GM19438 (cell line): ENCODE results near the gene RGP1.

Source experiments
- ATAC-seq: cut with Tn5 transposase; IDR thresholded peaks from one replicate; pipeline ENCODE4 v1.9.1; 2021; ENCODE audit warnings: low read depth; ENCODE audit not compliant: unreplicated experiment

Gene RGP1

DNA sequence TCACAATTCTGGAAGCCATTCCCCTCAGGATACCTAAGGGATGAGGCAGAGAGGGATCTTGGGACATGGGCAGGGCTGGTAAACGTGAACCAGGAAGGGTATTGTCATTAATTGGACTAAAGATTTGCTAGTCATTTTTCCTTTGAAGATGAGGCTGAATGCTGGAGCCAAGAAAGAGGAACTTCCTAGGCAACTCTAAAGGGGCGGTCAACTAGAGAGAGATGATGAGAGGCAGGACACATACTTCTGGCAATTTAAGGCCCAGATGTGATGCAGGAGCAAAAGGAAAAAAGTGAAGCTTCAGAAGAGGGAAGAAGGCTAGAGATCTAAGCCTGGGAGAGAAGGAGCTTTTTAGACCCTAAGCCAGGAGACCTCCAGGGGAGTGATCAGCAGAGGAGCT is 5.6 kb upstream of the RGP1 start:
- ATAC-seq: no peak

DNA sequence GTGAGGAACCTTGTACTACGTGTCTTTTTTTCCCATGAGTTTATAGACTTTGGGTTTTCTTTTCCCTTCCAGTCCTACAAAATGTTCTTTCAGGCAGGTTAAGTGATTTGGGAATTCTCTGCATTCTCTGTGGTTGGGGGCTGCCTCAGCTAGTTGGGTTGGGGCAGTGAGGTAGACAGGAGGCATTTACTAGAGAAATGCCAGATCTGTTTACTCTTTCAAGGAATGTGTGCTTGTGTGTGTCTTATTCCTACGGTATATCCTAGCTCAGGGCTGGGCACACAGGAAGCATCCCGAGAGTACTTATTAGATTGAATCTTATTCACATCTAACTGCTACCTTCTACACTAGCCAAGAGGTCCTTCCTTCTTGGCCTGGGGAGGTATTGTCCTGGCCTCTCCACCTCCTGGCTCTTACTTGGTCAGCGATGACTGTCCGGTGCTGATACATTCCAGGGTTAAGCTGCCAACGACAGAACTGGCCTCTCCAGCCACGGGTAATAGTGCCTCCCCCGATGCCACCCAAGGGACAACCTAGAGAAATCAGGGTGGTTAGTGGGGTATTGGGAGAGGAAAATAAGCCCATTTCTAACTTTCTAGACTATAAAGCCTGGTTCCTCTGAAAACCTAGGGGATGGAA is 5.1 kb upstream of the RGP1 start:
- no peak for ATAC-seq

DNA sequence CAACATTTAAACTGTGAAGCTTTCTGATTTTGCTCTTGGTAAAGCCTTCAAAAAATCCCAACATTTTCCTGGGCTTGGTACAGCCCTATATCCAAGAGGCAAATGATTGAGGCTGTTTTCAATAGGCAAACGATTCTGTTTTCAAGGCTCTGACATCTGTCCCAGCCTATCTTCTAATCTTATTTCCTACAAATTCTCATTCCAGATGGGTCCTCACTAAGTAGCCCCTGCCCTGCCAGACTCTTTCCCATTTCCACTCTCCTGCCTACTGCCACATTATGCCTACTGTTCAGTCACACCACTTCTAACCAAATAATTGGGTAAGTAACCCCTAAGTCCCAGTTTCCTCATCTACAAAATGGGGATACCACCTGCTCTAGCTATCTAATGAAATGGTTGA is 3.5 kb upstream of the RGP1 start:
- no peak for ATAC-seq

DNA sequence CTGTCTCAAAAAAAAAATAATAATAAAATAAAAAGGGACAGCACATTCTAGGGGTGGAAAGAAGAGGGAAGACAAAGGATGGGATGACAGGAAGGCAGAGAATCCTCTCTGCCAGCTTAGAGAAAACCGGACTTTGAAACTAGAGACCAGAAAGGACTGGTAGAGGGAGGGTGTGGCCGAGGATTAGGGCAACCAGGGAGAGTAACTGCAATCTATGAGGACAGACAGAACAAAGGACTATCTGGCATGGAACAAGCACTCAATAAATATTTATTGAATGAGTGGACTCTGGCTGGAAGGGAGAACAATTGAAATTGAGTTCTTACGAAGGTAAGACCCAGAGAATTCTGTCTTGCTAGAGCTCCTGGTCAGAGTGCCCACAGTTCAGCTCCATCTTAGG is 2.5 kb upstream of the RGP1 start:
- ATAC-seq: no peak

- ATAC-seq: peak; percentile 2
These were observed 737 bp upstream of the RGP1 start for GRCh38 chr9:35748242-35748857.

- peak; percentile 42 for ATAC-seq
These were observed 598 bp downstream of the RGP1 start for GRCh38 chr9:35749515-35750255.

- ATAC-seq: no peak
These were observed 1.1 kb downstream of the RGP1 start for GRCh38 chr9:35750256-35750531.

- no peak for ATAC-seq
These were observed 4.4 kb downstream of the RGP1 start for GRCh38 chr9:35753466-35753865.

DNA sequence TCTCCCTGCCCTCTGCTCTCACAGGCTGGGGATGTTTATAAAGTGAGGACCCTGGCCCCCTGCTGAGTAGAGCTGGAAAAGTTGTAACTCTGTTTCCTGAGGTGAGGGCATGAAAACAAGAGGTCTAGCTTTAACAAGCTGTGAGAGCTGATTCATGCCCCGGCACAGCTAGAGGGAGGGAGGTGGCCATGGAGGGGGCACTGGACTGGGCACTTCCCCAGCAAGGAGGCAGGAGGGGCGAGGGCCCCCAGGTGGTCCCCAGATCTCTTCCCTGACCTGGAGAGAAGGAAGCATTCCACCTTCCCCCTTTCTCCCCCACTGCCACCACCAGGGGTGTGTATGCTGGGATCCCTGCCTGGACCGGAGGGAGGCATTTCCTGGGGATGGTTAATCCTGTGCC is 5.2 kb downstream of the RGP1 start, which contains the start of gene MSMP:
Gene MSMP (minus strand): TSS at position 13 of the 400 bp plus-strand sequence. CDS start 147 bp downstream, outside the sequence.
- ATAC-seq: no peak

DNA sequence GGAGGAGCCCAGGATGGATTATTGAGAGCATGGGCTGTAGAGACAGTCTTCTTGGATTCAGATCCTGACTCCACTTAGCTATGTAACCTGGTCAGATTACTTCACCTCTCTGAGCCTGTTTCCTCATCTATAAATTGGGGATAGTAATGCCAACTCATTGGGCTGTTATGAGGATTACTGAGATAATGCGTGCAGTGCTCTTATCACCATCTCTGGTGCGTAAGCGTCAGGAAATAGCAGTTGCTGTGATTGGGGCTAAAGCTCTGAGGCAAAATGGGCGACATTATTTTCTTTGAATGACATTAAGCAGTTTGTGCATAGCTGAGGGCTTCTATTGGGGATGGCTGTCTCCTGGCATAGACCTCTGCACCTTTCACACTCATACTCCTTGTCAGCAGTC is 6.0 kb downstream of the RGP1 start:
- no peak for ATAC-seq

- peak; percentile 64 for ATAC-seq
These were observed 7.5 kb downstream of the RGP1 start for GRCh38 chr9:35756275-35757225.

DNA sequence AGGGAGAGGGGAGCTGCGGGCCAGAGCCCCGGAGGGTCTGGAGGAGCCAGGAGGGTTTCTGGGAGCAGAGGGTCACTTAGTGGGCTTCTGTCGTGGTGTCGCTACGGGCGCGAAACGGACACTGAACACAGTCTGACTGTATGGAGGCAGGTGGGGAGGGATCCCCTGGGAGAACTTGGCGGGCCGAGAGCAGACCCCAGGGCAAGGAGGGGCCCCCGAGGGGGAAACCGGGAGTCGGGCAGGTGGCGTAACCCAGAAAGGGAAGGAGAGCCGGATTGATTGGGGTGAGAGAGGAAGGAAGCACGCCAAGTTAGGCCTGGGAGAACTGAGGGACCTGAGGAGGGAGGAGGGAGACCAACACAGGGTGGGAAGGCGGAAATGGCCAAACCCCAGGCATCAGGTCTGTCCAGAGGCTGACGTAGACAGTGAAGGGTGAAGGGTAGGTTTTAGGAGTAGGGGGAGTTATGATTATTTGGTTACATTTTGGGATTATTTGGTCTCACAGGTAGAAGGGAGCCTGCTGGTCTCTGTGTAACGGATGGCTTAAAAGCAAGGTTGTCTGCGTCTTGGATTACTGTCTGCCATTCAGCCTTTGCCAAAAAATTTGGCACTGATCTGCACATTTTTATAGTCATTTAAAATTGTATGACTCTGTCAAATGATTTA is 8.3 kb downstream of the RGP1 start:
- ATAC-seq: peak; percentile 42

GRCh38 chr9:35757892-35758275 is 8.8 kb downstream of the RGP1 start:
- no peak for ATAC-seq

DNA sequence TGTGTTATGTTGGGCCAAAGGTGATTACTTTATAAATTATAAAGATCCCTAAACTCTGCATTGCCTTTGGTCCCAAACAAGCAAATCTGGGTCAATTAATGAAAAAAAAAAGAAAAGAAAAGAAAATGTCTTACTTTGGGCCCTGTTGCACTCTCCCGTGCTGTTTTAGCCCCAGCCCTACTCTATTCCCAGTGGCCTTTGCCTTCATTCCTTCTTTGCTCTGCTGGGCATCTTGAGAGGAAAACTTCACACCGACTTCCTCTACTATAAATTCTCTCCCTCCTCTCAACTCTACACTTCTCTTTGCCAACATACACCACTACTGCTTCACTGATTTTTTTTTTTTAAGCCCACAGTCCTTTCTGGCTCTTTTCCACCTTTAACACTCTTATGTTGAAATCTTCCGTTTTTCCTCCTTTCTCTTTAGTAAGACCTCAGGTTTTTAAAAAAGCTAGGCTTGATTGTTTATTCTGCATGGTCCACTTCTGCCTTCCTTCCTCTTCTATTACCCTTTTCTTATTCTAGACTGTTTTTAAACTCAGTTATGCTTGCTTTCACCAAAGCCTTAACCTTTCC is 9.5 kb downstream of the RGP1 start:
- ATAC-seq: no peak

DNA sequence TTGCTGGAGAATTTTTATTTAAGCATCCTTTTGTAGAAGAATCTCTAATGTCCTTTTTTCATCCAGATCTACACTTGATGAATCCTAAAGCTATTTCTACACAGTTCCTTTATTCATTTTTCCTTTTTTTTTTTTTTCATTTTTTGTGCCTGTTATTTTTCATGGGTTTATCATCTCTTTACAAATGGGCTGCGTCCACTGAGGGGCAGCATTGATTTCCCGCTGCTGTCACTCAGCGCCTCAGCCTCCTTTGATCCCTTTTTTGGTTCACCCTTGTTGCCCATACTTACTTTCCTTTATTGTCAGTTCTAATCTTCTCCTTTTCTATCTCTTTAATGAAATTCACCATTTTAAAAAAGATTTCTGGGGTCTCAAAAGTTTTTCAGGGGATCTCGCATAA is 10.7 kb downstream of the RGP1 start:
- ATAC-seq: no peak

DNA sequence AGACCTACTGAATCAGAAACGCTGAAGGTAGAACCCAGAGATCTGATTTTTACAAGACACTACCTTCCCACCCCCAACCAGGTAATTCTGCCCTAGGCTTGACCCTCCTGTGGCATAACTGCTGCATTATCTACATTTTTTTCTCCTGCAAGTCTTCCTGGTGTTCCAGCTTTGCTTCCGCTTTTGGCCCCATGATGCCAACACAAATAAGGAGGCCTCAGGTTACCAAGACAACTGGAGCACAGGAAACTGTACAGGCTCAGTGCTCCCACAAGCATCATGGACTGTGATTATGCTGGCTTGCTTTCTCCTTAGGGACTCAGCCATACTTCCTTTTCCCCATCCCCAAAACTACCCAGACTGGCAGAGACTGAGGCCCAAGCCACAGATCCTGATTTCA is 11.6 kb downstream of the RGP1 start:
- ATAC-seq: no peak

DNA sequence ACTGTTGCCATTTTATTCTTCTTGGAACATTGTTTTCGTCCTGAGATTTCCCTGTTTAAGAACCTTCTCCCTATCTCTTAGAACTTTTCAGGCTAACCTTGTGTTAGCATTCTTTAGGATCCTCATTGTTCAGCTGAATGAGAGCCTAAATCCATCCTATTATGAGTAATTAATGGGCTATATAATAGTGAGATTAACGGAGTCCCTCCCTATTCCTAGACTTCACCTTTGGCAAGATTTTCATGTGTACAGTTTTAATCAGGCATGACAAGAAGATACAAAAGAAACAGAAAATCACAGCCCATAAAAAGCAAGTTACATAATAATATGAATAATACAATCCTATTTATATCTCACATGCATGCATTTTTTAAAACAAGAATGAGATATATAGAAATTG is 14.1 kb downstream of the RGP1 start:
- ATAC-seq: no peak

DNA sequence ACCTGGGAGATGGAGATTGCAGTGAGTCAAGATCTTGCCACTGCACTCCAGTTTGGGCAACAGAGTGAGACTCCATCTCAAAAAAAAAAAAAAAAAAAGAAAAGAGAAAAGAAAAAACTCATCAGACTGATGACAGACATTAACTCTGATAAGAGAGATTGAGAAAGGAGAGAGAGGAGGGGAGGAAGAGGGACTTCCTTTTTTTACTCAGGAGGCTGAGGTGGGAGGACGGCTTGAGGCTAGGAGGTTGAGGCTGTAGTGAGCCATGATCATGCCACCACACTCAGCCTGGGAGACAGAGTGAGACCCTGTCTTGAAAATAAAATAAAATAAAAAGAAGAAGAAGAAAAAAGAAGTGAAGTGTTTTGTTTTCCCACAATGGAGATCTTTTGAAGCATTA is 14.7 kb downstream of the RGP1 start:
- ATAC-seq: no peak

GRCh38 chr9:35766997-35767396 is 17.9 kb downstream of the RGP1 start:
- ATAC-seq: no peak

- ATAC-seq: no peak
These were observed 18.4 kb downstream of the RGP1 start for GRCh38 chr9:35767458-35767857.
